H9 (cell line): ENCODE data around the gene ARMH3. TPM values are rescaled to one million over a fixed set of nuclear protein-coding genes. Genes with fewer than 3 reads are reported as not detected.

Experiments used
- DNase-seq: peaks from one replicate; pipeline ENCODE4 v3.0.0-alpha.2; 2017
- H2AFZ ChIP-seq: one replicate; pipeline ENCODE4 v1.6.1; 2013; ENCODE audit warnings: mild to moderate bottlenecking, low read length, control low read depth, moderate library complexity
- H2AK5ac ChIP-seq: 2 replicates; pipeline ENCODE4 v1.6.1; 2013; ENCODE audit warnings: low read length, control low read depth, mixed read lengths; ENCODE audit not compliant: insufficient read length
- H2BK120ac ChIP-seq: one replicate; pipeline ENCODE4 v1.6.1; 2013; ENCODE audit warnings: low read depth, mild to moderate bottlenecking, low read length, control low read depth, inconsistent platforms; ENCODE audit not compliant: poor library complexity, severe bottlenecking
- H2BK12ac ChIP-seq: 2 replicates; pipeline ENCODE4 v1.6.1; 2013; ENCODE audit warnings: low read length, control low read depth, mixed read lengths, low read depth; ENCODE audit not compliant: insufficient read length
- H2BK15ac ChIP-seq: 2 replicates; pipeline ENCODE4 v1.6.1; 2013; ENCODE audit warnings: low read depth, low read length, control low read depth
- H2BK20ac ChIP-seq: one replicate; pipeline ENCODE4 v1.6.1; 2013; ENCODE audit warnings: low read depth, mild to moderate bottlenecking, low read length, control low read depth, inconsistent platforms; ENCODE audit not compliant: poor library complexity, severe bottlenecking
- H2BK5ac ChIP-seq: 2 replicates; pipeline ENCODE4 v1.6.1; 2013; ENCODE audit warnings: low read length, control low read depth, mixed read lengths; ENCODE audit not compliant: insufficient read length
- H3K14ac ChIP-seq: 2 replicates; pipeline ENCODE4 v1.6.1; 2013; ENCODE audit warnings: low read length, control low read depth; ENCODE audit not compliant: insufficient read depth
- H3K18ac ChIP-seq: 2 replicates; pipeline ENCODE4 v1.6.1; 2013; ENCODE audit warnings: low read depth, mild to moderate bottlenecking, mixed read lengths, low read length, control low read depth; ENCODE audit not compliant: insufficient read length
- H3K23ac ChIP-seq: 2 replicates; pipeline ENCODE4 v1.6.1; 2013; ENCODE audit warnings: low read length, control low read depth, mixed read lengths, low read depth; ENCODE audit not compliant: insufficient read length
- H3K23me2 ChIP-seq: 2 replicates; pipeline ENCODE4 v1.6.1; 2013; ENCODE audit warnings: low read depth, mild to moderate bottlenecking, mixed read lengths, low read length, control low read depth; ENCODE audit not compliant: insufficient read length, poor library complexity, severe bottlenecking
- H3K27ac ChIP-seq: 2 replicates; pipeline ENCODE4 v1.5.1; 2013; ENCODE audit warnings: low read length, control low read depth, mixed read lengths, low read depth; ENCODE audit not compliant: insufficient read length
- H3K27me3 ChIP-seq: 2 replicates; pipeline ENCODE4 v1.6.1; 2013; ENCODE audit warnings: low read length, control low read depth, inconsistent platforms; ENCODE audit not compliant: insufficient read depth
- H3K4ac ChIP-seq: 2 replicates; pipeline ENCODE4 v1.6.1; 2013; ENCODE audit warnings: low read depth, mild to moderate bottlenecking, control low read depth, inconsistent platforms, low read length, moderate library complexity
- H3K4me1 ChIP-seq: 2 replicates; pipeline ENCODE4 v1.6.1; 2013; ENCODE audit warnings: low read length, control low read depth, inconsistent platforms; ENCODE audit not compliant: insufficient read depth
- H3K4me2 ChIP-seq: 2 replicates; pipeline ENCODE4 v1.6.1; 2013; ENCODE audit warnings: low read length, control low read depth, mixed read lengths; ENCODE audit not compliant: insufficient read length, insufficient read depth
- H3K56ac ChIP-seq: 2 replicates; pipeline ENCODE4 v1.6.1; 2013; ENCODE audit warnings: low read depth, mild to moderate bottlenecking, mixed read lengths, low read length, control low read depth; ENCODE audit not compliant: insufficient read length
- H3K79me1 ChIP-seq: 2 replicates; pipeline ENCODE4 v1.6.1; 2013; ENCODE audit warnings: low read depth, mild to moderate bottlenecking, moderate library complexity, low read length, control low read depth, inconsistent platforms; ENCODE audit not compliant: insufficient read depth, poor library complexity, severe bottlenecking
- H3K79me2 ChIP-seq: 2 replicates; pipeline ENCODE4 v1.6.1; 2013; ENCODE audit warnings: low read length, control low read depth, inconsistent platforms; ENCODE audit not compliant: insufficient read depth
- H3K9ac ChIP-seq: 2 replicates; pipeline ENCODE4 v1.6.1; 2013; ENCODE audit warnings: low read length, control low read depth, mixed read lengths; ENCODE audit not compliant: insufficient read length; ENCODE audit errors: extremely low read depth
- H3K9me3 ChIP-seq: one replicate; pipeline ENCODE4 v1.6.1; 2013; ENCODE audit warnings: low read depth, low read length, inconsistent platforms; ENCODE audit not compliant: control insufficient read depth
- H3T11ph ChIP-seq: one replicate; pipeline ENCODE4 v1.6.1; 2013; ENCODE audit warnings: mild to moderate bottlenecking, low read length, control low read depth, inconsistent platforms
- H4K20me1 ChIP-seq: one replicate; pipeline ENCODE4 v1.6.1; 2013; ENCODE audit not compliant: control insufficient read depth, insufficient read length, insufficient read depth
- H4K5ac ChIP-seq: 2 replicates; pipeline ENCODE4 v1.6.1; 2013; ENCODE audit warnings: low read depth, mild to moderate bottlenecking, mixed read lengths, low read length, control low read depth; ENCODE audit not compliant: insufficient read length
- H4K8ac ChIP-seq: replicated peaks from 2 replicates; pipeline ENCODE4 v1.6.1; 2013; ENCODE audit warnings: low read length, control low read depth, mixed read lengths, low read depth; ENCODE audit not compliant: insufficient read length
- H4K91ac ChIP-seq: 2 replicates; pipeline ENCODE4 v1.6.1; 2013; ENCODE audit warnings: low read depth, mild to moderate bottlenecking, moderate library complexity, mixed read lengths, low read length, control low read depth; ENCODE audit not compliant: insufficient read length
- H3K27ac Mint-ChIP-seq, 3 experiments: 2 replicates in 2 of 3; 3 replicates in 1 of 3; pipeline ENCODE4 v1.8.0; 2020 to 2021; ENCODE audit warnings: mixed read lengths in 3 of 3, mild to moderate bottlenecking in 1 of 3, moderate library complexity in 1 of 3
- H3K27me3 Mint-ChIP-seq: 2 replicates; pipeline ENCODE4 v1.8.0; 2021; ENCODE audit warnings: low read depth, mild to moderate bottlenecking, moderate library complexity, mixed read lengths
- H3K36me3 Mint-ChIP-seq, 3 experiments: 2 replicates in 2 of 3; 3 replicates in 1 of 3; pipeline ENCODE4 v1.8.0; 2020 to 2021; ENCODE audit warnings: low read depth in 3 of 3, mixed read lengths in 3 of 3; ENCODE audit not compliant: insufficient read depth in 1 of 3
- H3K4me1 Mint-ChIP-seq, 2 experiments: 2 replicates each; pipeline ENCODE4 v1.8.0; 2020; ENCODE audit warnings: mixed read lengths in 2 of 2
- H3K4me3 Mint-ChIP-seq, 2 experiments: 2 replicates in 1 of 2; 3 replicates in 1 of 2; pipeline ENCODE4 v1.8.0; 2020 to 2021; ENCODE audit warnings: mild to moderate bottlenecking in 2 of 2, mixed read lengths in 2 of 2, moderate library complexity in 1 of 2
- H3K9me3 Mint-ChIP-seq, 2 experiments: 2 replicates in 1 of 2; 3 replicates in 1 of 2; pipeline ENCODE4 v1.8.0; 2020; ENCODE audit warnings: mild to moderate bottlenecking in 2 of 2, mixed read lengths in 2 of 2, moderate library complexity in 1 of 2
- WGBS: extraction: QIAGEN DNeasy Blood & Tissue Kit; methylation state at CpG from one replicate; pipeline ENCODE4 v1.1.7; 2013; ENCODE audit warnings: missing lambda C conversion rate, low lambda C conversion rate, mixed read lengths; ENCODE audit not compliant: insufficient read length; ENCODE audit errors: extremely low coverage; 5-methylcytosine and 5-hydroxymethylcytosine counted together
- total RNA-seq: library from RNA; stranded (reverse); gene quantifications from 2 replicates; pipeline ENCODE4 v1.2.1, GENCODE V29; 2021
- TF ChIP-seq, protein P1 (sequence below): fragments of 200-600 bp; sonication (generic); conservative IDR thresholded peaks from 3 replicates; pipeline ENCODE4 v1.8.0; 2021; ENCODE audit warnings: antibody characterized with exemption, mild to moderate bottlenecking

ARMH3 gene
- total RNA-seq, 1 experiment from 2014 or later = 20.4 TPM

GRCh38 chr10:102046095-102046494 lies 9.9 kb downstream of the ARMH3 start:
- Histone ChIP-seq H4K91ac (no peak overlapping the region), H3K27me3 (no peaks in the 10 kb centered on the region), H3T11ph (no peak overlapping the region), H3K79me2 (no peaks in the 10 kb centered on the region; the same call in 1 of the 2 replicates), H3K4ac (no peak overlapping the region), H3K79me1 (peaks cover 6% of the 10 kb centered on the region), H3K4me2 (no peak overlapping the region), H2BK120ac (no peak overlapping the region), H3K9me3 (no peaks in the 10 kb centered on the region), H3K9ac (no peak overlapping the region), H2BK15ac (no peak overlapping the region), H4K5ac (no peak overlapping the region), H2BK20ac (no peak overlapping the region), H3K23me2 (no peaks in the 10 kb centered on the region), H2BK12ac (no peak overlapping the region), H2AK5ac (no peak overlapping the region), H3K18ac (no peak overlapping the region), H3K23ac (no peak overlapping the region), H2BK5ac (no peak overlapping the region), H2AFZ (no peak overlapping the region), H3K27ac (no peak overlapping the region), H4K20me1 (no peaks in the 10 kb centered on the region), H4K8ac (no peak overlapping the region), H3K14ac (no peak overlapping the region), H3K56ac (no peak overlapping the region), H3K4me1 (no peaks in the 10 kb centered on the region; the same call in 1 of the 2 replicates)
- WGBS = no CpG with 5 or more reads among the region's 2 CpGs
- H3K4me3 Mint-ChIP-seq = no peak overlapping the region
- no peak for DNase-seq
- TF ChIP-seq, protein P1, sequence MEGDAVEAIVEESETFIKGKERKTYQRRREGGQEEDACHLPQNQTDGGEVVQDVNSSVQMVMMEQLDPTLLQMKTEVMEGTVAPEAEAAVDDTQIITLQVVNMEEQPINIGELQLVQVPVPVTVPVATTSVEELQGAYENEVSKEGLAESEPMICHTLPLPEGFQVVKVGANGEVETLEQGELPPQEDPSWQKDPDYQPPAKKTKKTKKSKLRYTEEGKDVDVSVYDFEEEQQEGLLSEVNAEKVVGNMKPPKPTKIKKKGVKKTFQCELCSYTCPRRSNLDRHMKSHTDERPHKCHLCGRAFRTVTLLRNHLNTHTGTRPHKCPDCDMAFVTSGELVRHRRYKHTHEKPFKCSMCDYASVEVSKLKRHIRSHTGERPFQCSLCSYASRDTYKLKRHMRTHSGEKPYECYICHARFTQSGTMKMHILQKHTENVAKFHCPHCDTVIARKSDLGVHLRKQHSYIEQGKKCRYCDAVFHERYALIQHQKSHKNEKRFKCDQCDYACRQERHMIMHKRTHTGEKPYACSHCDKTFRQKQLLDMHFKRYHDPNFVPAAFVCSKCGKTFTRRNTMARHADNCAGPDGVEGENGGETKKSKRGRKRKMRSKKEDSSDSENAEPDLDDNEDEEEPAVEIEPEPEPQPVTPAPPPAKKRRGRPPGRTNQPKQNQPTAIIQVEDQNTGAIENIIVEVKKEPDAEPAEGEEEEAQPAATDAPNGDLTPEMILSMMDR = no peak
- H3K9me3 Mint-ChIP-seq = no peaks in the 10 kb centered on the region; a peak in 1 of 5 replicates
- peaks cover 19 to 22% of the 10 kb centered on the region in 2 experiments for H3K4me1 Mint-ChIP-seq
- H3K36me3 Mint-ChIP-seq = no peaks in the 10 kb centered on the region; a peak in 1 of 7 replicates
- H3K27ac Mint-ChIP-seq = peak overlapping the region in 1 of 3 experiments; percentile 52; a peak in 1 of 7 replicates
- H3K27me3 Mint-ChIP-seq = no peaks in the 10 kb centered on the region
